Fibroblast of mammary gland (primary cell): Measurements from ENCODE around the gene ETFA.

Source experiments
- DNase-seq: peaks from one replicate; pipeline ENCODE4 v3.0.0-alpha.2; 2010; ENCODE audit warnings: low read depth
- H3K4me3 ChIP-seq: 2 replicates; pipeline ENCODE4 v1.5.1; 2011; ENCODE audit warnings: low read depth, mild to moderate bottlenecking, low read length, moderate library complexity; ENCODE audit not compliant: control insufficient read depth
- TF ChIP-seq, protein P1 (sequence below): conservative IDR thresholded peaks from 2 replicates; pipeline ENCODE4 v1.5.1; 2011; ENCODE audit warnings: low read depth, low read length, inconsistent platforms; ENCODE audit not compliant: control insufficient read depth, insufficient read depth

The ETFA gene

DNA sequence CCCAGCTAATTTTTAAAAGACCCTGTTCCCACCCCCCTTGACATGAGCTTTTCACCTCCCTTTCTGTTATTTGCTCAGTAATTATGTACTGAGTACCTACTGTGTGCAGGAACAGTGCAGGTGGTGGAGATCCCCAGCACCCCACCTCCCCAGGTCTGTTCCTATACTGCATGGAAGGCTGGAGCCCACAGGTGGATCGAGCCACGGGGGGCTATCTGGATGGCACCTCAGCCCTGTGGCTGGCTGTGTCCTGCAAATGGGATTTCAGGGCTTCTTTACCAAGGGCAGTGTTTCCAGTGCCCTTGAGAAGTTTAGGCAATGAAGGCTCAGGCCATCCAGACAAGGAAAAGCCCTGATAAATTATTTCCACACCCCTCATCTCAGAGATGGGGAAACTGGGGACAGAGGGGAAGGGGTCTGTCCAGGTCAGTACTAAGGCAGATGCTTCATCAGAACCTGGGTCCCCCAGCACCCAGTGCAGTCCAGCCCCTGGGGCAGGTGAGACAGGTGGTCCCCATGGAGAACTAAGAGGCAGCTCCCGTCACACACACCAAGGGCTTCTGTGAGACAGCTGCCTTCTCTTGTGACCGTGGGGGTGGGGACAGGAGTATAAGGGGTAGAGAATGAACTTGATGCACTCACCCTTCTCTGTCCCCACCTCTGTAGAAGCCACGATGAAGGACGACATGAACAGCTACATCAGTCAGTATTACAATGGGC, 109.6 kb downstream of the ETFA start:
- no peak for DNase-seq
- no peak overlapping the region for H3K4me3 ChIP-seq
- TF ChIP-seq, protein P1, sequence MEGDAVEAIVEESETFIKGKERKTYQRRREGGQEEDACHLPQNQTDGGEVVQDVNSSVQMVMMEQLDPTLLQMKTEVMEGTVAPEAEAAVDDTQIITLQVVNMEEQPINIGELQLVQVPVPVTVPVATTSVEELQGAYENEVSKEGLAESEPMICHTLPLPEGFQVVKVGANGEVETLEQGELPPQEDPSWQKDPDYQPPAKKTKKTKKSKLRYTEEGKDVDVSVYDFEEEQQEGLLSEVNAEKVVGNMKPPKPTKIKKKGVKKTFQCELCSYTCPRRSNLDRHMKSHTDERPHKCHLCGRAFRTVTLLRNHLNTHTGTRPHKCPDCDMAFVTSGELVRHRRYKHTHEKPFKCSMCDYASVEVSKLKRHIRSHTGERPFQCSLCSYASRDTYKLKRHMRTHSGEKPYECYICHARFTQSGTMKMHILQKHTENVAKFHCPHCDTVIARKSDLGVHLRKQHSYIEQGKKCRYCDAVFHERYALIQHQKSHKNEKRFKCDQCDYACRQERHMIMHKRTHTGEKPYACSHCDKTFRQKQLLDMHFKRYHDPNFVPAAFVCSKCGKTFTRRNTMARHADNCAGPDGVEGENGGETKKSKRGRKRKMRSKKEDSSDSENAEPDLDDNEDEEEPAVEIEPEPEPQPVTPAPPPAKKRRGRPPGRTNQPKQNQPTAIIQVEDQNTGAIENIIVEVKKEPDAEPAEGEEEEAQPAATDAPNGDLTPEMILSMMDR: no peak

DNA sequence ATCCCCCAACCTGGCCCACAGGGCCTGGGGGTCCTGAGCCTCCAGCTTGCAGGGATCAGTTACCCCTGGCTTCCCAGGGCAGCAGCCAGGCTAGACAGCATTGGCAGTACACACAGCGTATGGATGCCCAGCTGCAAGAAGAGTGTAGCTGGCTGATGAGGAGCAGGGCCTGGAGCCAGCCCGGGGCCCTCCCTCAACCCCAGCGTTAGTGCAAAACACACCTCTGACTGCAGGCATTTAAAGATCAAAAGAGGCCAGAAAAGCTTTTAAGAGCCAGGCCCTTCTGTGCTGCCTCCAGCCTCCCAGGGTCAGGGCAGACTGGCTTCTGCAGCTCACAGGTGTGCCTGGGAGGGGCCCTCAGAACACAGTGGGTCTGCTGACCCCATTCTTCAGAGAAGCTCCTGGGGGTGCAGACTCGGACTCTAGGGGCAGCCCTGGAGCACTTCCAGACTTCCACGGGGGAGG, 110.6 kb downstream of the ETFA start:
- H3K4me3 ChIP-seq: no peak overlapping the region
- TF ChIP-seq, protein P1: no peak
- DNase-seq: no peak

GRCh38 chr15:76200083-76200465, 111.2 kb downstream of the ETFA start:
- H3K4me3 ChIP-seq: no peak overlapping the region
- TF ChIP-seq, protein P1: no peak

DNA sequence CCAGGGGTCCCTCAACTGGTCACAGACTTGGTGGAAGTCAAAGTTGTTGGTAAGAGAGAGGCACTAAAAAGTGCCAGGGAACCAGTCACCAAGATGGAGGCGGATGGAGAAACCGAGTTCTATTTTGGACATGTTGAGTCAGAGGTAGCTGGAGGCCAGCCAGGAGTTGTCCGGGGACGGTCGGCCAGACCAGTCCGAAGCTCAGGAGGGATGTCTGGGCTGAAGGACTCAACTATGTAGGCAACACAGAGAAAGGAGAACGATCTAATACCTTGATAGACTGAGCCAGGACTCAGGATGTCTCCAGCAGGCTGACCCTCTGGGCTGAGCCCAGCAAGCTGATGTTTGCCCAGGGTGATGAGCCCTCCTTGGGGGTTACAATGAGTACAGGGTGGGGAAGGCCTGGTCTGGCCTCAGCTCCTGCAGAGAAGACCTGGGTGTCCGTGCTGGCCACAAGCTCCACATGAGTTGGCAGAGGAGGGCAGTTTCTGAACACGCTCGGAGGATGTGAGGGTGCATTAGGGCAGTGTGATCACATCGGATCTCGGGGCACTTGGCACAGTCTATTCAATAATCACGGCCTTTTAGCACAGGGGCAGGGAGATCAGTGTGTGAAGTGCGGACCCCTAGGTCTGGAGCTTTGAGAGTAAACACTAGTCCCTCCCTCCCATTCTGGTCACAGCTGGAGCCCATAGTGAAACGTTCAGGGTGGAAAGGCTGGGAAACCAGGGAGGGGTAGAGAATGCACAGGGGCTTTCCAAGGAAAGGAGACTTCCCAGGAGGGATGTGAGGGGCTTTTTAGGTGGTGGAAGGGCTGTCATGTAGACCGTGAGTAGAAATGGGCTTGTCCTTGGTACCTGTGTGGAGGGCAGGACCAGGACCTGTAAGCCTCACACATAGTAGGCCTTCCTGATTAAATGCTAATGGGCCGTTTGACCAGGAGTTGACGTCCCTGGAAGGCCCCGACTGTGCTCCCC, 111.9 kb downstream of the ETFA start:
- DNase-seq: peak; percentile 93
- no peak overlapping the region for H3K4me3 ChIP-seq
- TF ChIP-seq, protein P1: no peak

More at GRCh38 chr15:76200083-76200465, 111.2 kb downstream of the ETFA start:
- no peak for DNase-seq

- TF ChIP-seq, protein P1: no peak
- no peak for DNase-seq
- H3K4me3 ChIP-seq: no peak overlapping the region
These were observed 112.7 kb downstream of the ETFA start for GRCh38 chr15:76198456-76199105.

- TF ChIP-seq, protein P1: no peak
- H3K4me3 ChIP-seq: no peak overlapping the region
- DNase-seq: no peak
These were observed 113.4 kb downstream of the ETFA start for GRCh38 chr15:76197703-76198455.
